HG03565 (cell line): ENCODE results near the gene MFAP3L.
"Not testable (repeated sequence)": the region's sequence is repeated elsewhere in the genome, so short reads cannot be mapped to it uniquely, and the experiment has no call there.

Experiments
- ATAC-seq: cut with Tn5 transposase; IDR thresholded peaks from one replicate; pipeline ENCODE4 v1.9.1; 2021; ENCODE audit warnings: mild to moderate bottlenecking, moderate library complexity; ENCODE audit not compliant: unreplicated experiment

The MFAP3L gene

GRCh38 chr4:169952236-169953002 is 73.8 kb downstream of the MFAP3L start:
- ATAC-seq, result peak; percentile 74

- ATAC-seq, result no peak
These were observed 77.9 kb downstream of the MFAP3L start for GRCh38 chr4:169948271-169948670.

GRCh38 chr4:169945636-169946035 is 80.6 kb downstream of the MFAP3L start:
- no peak for ATAC-seq

- not testable (repeated sequence) for ATAC-seq
These were observed 82.6 kb downstream of the MFAP3L start for GRCh38 chr4:169943601-169944000.

GRCh38 chr4:169941141-169941540 is 85.1 kb downstream of the MFAP3L start:
- no peak for ATAC-seq

GRCh38 chr4:169940460-169940859 is 85.7 kb downstream of the MFAP3L start:
- ATAC-seq, result no peak
